ENCODE results near the gene SCRN1.
A peak's percentile ranks its signal among the peaks of the same experiment; 100 is the strongest.

The SCRN1 gene

GRCh38 chr7:29922921-29923700 is 66.5 kb downstream of the SCRN1 start:
- Histone ChIP-seq H3K4me3 (ENCODE audit: low read depth, low read length) (no peak overlapping the region), H3K4me1 (no peaks in the 10 kb centered on the region), H2AFZ (no peak overlapping the region), H3K27ac (no peak overlapping the region), H3K9ac (no peak overlapping the region), H3K79me2 (no peaks in the 10 kb centered on the region), H3K9me3 (ENCODE audit: control insufficient read depth, low read length) (no peaks in the 10 kb centered on the region), H3K4me2 (ENCODE audit: low read length) (no peak overlapping the region), H3K36me3 (ENCODE audit: control insufficient read depth, insufficient read depth, low read length) (no peaks in the 10 kb centered on the region), H3K27me3 (ENCODE audit: control insufficient read depth, insufficient read depth, low read length) (no peaks in the 10 kb centered on the region)
- TF ChIP-seq CTCF (IDR thresholded peaks at IDR 0.05) = no peak

- TF ChIP-seq CTCF (IDR thresholded peaks at IDR 0.05) = peak; percentile 95
Observed at GRCh38 chr7:29921404-29922010, 68.1 kb downstream of the SCRN1 start.

GRCh38 chr7:29920491-29920890 is 69.1 kb downstream of the SCRN1 start:
- H3K36me3 ChIP-seq (ENCODE audit: control insufficient read depth, insufficient read depth, low read length) = no peaks in the 10 kb centered on the region
- H3K9ac ChIP-seq = no peak overlapping the region
- no peak for TF ChIP-seq CTCF (IDR thresholded peaks at IDR 0.05)
- H3K4me2 ChIP-seq (ENCODE audit: low read length) = no peak overlapping the region
- H3K4me1 ChIP-seq = no peaks in the 10 kb centered on the region
- no peaks in the 10 kb centered on the region for H3K79me2 ChIP-seq
- H3K4me3 ChIP-seq (ENCODE audit: low read depth, low read length) = no peak overlapping the region
- no peaks in the 10 kb centered on the region for H3K27me3 ChIP-seq (ENCODE audit: control insufficient read depth, insufficient read depth, low read length)
- H3K9me3 ChIP-seq (ENCODE audit: control insufficient read depth, low read length) = no peaks in the 10 kb centered on the region
- no peak overlapping the region for H2AFZ ChIP-seq
- no peak overlapping the region for H3K27ac ChIP-seq

More at GRCh38 chr7:29921404-29922010, 68.1 kb downstream of the SCRN1 start:
- Histone ChIP-seq H3K4me1 (no peaks in the 10 kb centered on the region), H3K4me3 (ENCODE audit: low read depth, low read length) (no peak overlapping the region), H3K36me3 (ENCODE audit: control insufficient read depth, insufficient read depth, low read length) (no peaks in the 10 kb centered on the region), H3K9ac (no peak overlapping the region), H3K27ac (no peak overlapping the region), H2AFZ (no peak overlapping the region), H3K9me3 (ENCODE audit: control insufficient read depth, low read length) (no peaks in the 10 kb centered on the region), H3K4me2 (ENCODE audit: low read length) (no peak overlapping the region), H3K79me2 (no peaks in the 10 kb centered on the region), H3K27me3 (ENCODE audit: control insufficient read depth, insufficient read depth, low read length) (no peaks in the 10 kb centered on the region)

- no peak overlapping the region for H3K9ac ChIP-seq
- H3K27ac ChIP-seq = no peak overlapping the region
- no peaks in the 10 kb centered on the region for H3K9me3 ChIP-seq (ENCODE audit: control insufficient read depth, low read length)
- TF ChIP-seq CTCF (IDR thresholded peaks at IDR 0.05) = no peak
- no peaks in the 10 kb centered on the region for H3K36me3 ChIP-seq (ENCODE audit: control insufficient read depth, insufficient read depth, low read length)
- H3K4me3 ChIP-seq (ENCODE audit: low read depth, low read length) = no peak overlapping the region
- H3K4me1 ChIP-seq = no peaks in the 10 kb centered on the region
- no peaks in the 10 kb centered on the region for H3K27me3 ChIP-seq (ENCODE audit: control insufficient read depth, insufficient read depth, low read length)
- no peak overlapping the region for H2AFZ ChIP-seq
- no peaks in the 10 kb centered on the region for H3K79me2 ChIP-seq
- H3K4me2 ChIP-seq (ENCODE audit: low read length) = no peak overlapping the region
Observed at GRCh38 chr7:29919790-29920189, 69.8 kb downstream of the SCRN1 start.
